HG02970 (cell line): Measurements from ENCODE around the gene CLTCL1.
"Not testable (repeated sequence)": the region's sequence is repeated elsewhere in the genome, so short reads cannot be mapped to it uniquely, and the experiment has no call there.

Experiments used
- ATAC-seq: cut with Tn5 transposase; IDR thresholded peaks from one replicate; pipeline ENCODE4 v1.9.1; 2021; ENCODE audit warnings: mild to moderate bottlenecking, moderate library complexity, moderate number of reproducible peaks; ENCODE audit not compliant: unreplicated experiment, low FRiP score

CLTCL1 gene

GRCh38 chr22:19256362-19256761, 35.2 kb downstream of the CLTCL1 start:
- not testable (repeated sequence) for ATAC-seq

DNA sequence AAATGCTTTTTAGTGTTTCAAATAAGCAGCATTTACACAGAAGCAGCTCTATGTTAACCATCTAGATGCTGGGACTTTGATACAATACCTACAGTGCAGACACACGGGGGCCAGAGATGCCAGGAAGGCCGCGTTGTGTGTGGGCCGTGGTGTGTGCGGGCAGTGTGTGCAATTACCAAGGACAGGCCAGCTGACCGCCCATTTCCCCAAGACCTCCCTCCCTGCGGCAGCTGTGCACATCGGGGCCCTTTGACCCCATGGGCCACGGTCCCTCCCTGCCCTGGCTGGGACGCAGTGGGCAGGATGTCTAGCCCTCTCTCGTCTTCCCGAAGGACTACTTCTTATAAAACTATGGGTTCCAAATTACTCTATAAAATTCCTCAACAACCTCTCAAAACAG, 38.4 kb downstream of the CLTCL1 start:
- no peak for ATAC-seq

- no peak for ATAC-seq
Observed at GRCh38 chr22:19244600-19245352, 46.7 kb downstream of the CLTCL1 start.

DNA sequence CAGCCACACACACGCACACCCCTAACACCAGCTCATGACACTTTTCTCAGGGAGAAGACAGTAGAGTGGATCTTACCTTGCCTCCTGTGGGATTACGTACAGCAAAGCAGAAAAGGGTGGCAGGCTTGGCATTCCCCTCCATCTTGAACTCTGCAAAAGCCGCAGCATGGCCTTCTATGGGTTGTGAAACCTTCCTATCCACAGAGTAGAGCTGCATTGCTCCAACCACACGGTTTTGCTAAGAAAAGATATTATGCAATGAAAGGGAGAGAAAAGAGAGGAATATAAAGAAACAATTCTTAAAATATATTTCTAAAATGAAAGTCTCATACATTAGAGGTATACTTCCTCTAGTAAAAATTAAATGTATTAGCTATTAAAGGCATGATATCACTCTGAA, 48.8 kb downstream of the CLTCL1 start:
- no peak for ATAC-seq

DNA sequence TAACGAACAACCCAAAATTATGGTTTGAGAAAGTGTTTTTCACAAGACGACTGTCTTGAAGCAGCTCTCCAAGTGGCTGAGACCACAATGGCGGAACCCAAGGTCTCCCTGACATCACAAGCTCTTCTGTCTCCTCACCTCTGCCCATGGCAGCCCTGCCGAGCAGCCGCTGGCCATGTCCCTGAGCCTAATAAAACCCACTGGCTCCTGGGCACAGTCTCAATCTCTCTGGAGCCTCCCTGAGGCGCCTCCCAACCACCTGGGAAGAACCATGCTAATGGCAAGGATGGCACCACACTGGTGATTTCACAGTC, 50.0 kb downstream of the CLTCL1 start:
- ATAC-seq, result no peak

DNA sequence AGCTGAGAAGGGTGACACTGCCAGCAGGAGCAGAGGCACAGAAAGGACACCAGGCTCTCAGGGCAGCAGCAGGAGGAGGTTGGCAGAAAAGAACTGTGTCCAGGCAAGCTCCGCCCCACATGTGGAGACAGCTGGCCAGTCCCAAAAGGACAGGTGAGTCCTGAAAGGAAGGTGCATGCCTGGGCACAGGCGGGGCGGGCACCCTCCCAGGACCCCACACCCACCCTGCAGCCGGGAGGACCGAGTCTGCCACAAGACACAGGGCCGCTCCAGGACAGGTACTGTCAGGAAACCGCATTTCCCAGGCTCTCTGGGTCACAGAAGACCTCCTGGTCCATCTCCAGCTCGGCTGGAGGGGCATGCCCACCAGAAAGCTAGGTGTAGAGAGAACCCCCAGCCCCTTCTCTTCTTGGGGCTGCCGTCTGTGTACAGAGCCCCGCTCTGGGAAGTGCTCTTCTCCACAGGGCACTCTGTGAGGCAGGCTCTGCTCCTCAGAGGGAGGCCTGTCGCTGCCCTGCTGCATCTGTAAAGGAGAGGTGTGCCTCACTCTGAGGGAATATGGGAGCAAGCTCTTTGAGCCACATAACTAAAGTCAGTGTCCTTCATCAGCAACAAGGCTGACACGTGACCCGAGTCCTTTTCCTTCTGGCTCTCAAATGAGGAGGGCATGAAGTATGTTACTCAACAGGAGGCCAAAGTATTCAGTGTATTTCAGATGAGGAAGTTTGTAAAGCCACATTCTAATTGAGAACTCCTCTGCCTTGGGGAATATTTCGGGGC, 50.5 kb downstream of the CLTCL1 start:
- no peak for ATAC-seq

GRCh38 chr22:19239464-19239863, 52.1 kb downstream of the CLTCL1 start:
- no peak for ATAC-seq

- ATAC-seq, result no peak
Observed at GRCh38 chr22:19238900-19239299, 52.6 kb downstream of the CLTCL1 start.

DNA sequence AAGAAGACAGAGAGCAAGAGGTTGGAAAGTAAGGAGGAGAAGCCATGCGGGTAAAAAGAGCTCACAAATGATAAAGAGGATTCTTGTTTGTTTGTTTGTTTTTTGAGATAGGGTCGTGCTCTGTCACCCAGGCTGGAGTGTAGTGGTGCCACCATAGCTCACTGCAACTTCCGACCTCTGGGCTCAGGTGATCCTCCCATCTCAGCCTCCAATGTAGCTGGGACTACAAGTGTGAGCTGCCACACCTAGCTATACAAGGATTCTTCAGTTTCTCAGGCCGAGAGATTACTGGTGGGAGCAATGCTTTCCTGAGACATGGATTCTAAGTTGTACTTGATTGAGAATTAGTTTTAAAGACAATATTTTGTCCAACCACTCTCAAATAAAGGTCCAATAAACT, 55.6 kb downstream of the CLTCL1 start:
- ATAC-seq, result no peak

- ATAC-seq, result no peak
Observed at GRCh38 chr22:19234126-19234896, 57.2 kb downstream of the CLTCL1 start.

- ATAC-seq, result no peak
Observed at GRCh38 chr22:19233189-19233661, 58.3 kb downstream of the CLTCL1 start.

GRCh38 chr22:19232623-19233022, 58.9 kb downstream of the CLTCL1 start:
- ATAC-seq, result no peak

- ATAC-seq, result no peak
Observed at GRCh38 chr22:19231986-19232385, 59.5 kb downstream of the CLTCL1 start.

DNA sequence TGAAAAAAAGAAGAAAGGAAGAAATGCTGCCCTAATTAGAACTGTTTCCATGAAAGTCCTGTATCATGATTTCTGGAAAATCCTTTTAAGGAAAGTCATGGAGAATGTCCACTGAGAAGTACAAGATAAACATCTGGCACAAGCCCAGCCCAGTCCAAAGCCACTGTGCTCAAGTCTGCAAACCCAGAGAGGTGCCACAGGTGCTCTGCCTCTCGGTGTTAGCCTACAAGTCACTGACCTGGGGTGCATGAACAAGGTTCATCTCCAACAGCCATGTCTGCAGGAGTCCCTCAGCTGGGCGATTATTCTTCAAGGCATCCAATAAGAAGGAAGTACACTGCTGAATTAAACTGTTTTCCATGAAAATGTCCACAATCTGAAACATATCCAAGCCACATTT, 61.9 kb downstream of the CLTCL1 start:
- no peak for ATAC-seq

- ATAC-seq, result no peak
Observed at GRCh38 chr22:19228179-19228578, 63.3 kb downstream of the CLTCL1 start.

GRCh38 chr22:19226428-19226827, 65.1 kb downstream of the CLTCL1 start:
- no peak for ATAC-seq

DNA sequence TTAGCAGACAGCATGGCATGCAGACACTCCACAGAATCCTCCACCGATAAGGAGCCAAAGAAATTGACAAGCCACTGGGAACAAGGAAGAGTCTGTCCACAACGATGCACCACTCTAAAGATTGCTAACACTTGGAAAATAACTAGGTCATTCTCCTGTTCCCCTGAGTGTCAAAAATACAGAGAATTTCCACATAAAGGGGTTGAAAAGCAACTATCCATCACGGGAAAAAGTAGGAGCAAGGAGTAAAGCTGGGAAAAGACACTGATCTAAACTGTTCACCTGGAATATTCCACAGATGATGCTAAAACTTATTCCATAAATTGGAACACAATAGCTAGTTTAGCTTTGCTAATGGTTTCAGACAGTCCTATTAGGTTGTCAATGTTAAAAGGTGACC, 66.0 kb downstream of the CLTCL1 start:
- ATAC-seq, result no peak

DNA sequence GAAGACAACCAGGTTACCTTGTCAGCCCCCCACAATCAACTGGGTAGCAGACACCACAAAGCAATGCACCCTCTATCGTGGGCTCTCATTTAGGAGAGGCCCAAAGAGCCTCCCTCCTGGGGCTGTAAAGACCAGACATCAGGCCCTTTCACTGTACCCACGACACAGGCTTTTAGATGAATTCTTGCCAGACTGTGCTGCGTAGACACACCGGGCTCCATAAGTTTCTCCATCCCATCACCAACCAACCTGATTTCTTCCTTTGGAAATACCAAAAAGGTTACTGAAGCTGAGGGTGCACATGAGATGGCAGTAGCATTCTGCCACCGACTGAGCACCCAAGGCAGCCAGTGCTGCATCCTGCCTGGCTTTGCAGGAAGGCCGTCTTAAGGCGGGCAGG, 66.5 kb downstream of the CLTCL1 start:
- ATAC-seq, result no peak

DNA sequence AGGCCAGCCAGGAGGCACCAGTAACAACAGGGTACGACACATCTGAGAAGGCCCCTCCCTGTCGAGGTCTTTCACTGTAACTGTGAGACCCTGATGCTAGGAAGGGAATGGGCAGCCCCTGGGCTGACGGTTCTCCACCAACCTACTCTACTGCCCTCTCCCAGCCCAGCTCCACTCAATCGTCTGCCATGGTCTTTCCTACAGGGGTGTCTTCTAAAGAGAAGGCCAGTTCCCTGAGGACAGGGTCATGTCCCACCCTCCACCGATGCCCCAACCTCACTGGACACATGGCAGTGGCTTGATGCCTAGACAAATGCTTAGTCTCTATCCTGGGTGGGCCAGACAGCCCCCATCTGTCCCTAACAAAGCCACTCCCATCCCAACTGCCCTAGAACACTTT, 67.0 kb downstream of the CLTCL1 start:
- no peak for ATAC-seq

DNA sequence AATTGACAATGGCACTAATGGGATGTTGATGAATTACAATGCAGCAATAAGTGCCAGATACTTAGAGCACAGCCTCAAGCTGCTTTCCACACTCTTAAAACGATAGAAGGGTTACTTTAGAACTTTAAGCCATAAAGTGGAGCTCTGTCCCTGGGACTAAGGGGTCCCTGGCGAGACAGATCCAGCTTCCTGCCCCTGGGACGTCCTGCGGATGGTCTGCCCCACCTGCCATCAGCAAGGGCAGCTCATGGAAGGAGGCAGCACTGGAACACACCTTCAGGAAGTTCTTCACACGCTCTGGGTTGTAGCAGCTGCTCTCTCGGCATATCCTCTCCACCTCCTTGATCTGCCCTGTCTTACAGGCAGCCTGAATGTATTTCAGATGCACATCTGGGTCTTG, 67.9 kb downstream of the CLTCL1 start:
- no peak for ATAC-seq

- ATAC-seq, result no peak
Observed at GRCh38 chr22:19223110-19223509, 68.4 kb downstream of the CLTCL1 start.
